ENCODE results near the gene STX8. TPM values are rescaled to one million over a fixed set of nuclear protein-coding genes. Genes with fewer than 3 reads are reported as not detected.

Gene STX8
- total and polyA plus RNA-seq, 9 of the 15 experiments (the other 6 are each of a cell fraction or from before 2014, with no cell fraction given), result 14.6 to 42.5 (median 22.1) TPM

DNA sequence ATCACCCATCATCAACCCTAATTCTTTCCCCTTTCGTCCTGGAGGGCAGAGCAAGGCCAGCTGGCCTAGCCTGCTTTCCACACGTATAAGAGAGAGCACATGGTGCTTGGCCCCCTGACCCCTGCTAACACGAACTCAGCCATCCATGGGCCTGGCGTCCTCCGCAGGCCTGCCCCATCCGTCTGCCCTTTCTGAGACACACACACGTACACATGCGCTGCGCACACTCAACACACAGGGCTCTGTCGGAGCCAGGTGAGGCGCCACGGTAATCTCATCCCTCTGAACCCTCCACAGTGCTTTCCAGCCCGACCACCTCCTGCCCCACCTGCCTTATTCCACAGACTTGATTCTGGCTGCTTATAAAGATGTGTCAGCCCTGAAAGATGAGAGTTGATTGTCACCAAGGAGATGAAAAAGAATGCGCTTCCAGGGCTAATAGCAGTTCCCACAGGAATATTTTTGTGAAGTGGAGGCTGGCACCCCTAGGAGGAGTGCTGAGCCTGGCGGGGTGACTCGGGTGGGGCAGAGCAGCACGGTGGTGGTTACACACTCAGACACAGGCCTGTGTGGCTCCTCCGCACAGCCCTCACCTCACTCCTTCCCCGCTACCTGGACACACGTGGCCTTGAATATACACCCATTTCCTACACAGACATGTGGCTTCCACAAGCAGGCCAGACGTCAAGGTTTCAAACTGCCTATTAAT is 326.2 kb downstream of the STX8 start:
- intact Hi-C loops (cut with micrococcal nuclease) (no loop called here), in situ Hi-C loops (cut with MboI) (no loop called here)
- H3K4me2 ChIP-seq (ENCODE audit: insufficient read depth, low read length), result no peak overlapping the region
- POLR2A ChIA-PET, result no interaction called here
- TF ChIP-seq, protein P1, sequence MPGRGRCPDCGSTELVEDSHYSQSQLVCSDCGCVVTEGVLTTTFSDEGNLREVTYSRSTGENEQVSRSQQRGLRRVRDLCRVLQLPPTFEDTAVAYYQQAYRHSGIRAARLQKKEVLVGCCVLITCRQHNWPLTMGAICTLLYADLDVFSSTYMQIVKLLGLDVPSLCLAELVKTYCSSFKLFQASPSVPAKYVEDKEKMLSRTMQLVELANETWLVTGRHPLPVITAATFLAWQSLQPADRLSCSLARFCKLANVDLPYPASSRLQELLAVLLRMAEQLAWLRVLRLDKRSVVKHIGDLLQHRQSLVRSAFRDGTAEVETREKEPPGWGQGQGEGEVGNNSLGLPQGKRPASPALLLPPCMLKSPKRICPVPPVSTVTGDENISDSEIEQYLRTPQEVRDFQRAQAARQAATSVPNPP (IDR thresholded peaks at IDR 0.05; ENCODE audit: borderline replicate concordance, insufficient read depth, insufficient read length), result no peak
- no peak for TF ChIP-seq ZNF707 (CRISPR knock-in tag; conservative IDR thresholded peaks at IDR 0.05)
- TF ChIP-seq STAG1 (CRISPR knock-in tag; IDR thresholded peaks at IDR 0.05; ENCODE audit: borderline replicate concordance), result no peak
- no peaks in the 10 kb centered on the region for H3K9me1 ChIP-seq (ENCODE audit: control insufficient read depth, insufficient read depth, low read length)
- CTCF ChIA-PET (ENCODE audit: low intra/inter-chr PET ratio), result no interaction called here
- 32% methylated on average over 10 of the region's 21 CpGs for WGBS (ENCODE audit: insufficient coverage, low coverage, missing lambda C conversion rate)
- no peaks in the 10 kb centered on the region for H4K20me1 ChIP-seq (replicated peaks; ENCODE audit: control insufficient read depth, insufficient read depth, low read length)
- H3K27ac ChIP-seq (ENCODE audit: extremely low read depth, low read depth, low read length), result no peak overlapping the region
- H3K9me3 ChIP-seq (replicated peaks; ENCODE audit: control insufficient read depth, insufficient read depth, low read depth, low read length), result no peaks in the 10 kb centered on the region
- peaks cover 0 to 29% of the 10 kb centered on the region in 2 experiments; a peak in 1 of 5 replicates for H3K27me3 ChIP-seq (ENCODE audit: control insufficient read depth in 2 of 2, insufficient read depth in 2 of 2, low read length in 2 of 2)
- DNase-seq (ENCODE audit: extremely low read depth in 1 of 4, low spot score in 3 of 4) (no peak), FAIRE-seq (no peak), ATAC-seq (no peak)
- no peak overlapping the region for H3K4me3 ChIP-seq
- BruUV-seq (replicated peaks), result no TSS peak
- H3K79me2 ChIP-seq (ENCODE audit: control insufficient read depth, insufficient read depth, low read length), result no peaks in the 10 kb centered on the region
- H3K4me1 ChIP-seq (replicated peaks in 1 of 2; ENCODE audit: control insufficient read depth in 2 of 2, insufficient read depth in 2 of 2, low read length in 2 of 2), result no peaks in the 10 kb centered on the region
- H2AFZ ChIP-seq (ENCODE audit: low read depth, low read length), result no peak overlapping the region
- no peaks in the 10 kb centered on the region for H3K36me3 ChIP-seq (ENCODE audit: control insufficient read depth, insufficient read depth, low read length)
- H3K9ac ChIP-seq (ENCODE audit: insufficient read depth in 1 of 2, low read depth in 2 of 2, low read length in 2 of 2), result no peak overlapping the region
